Jurkat, Clone E6-1 (cell line): ENCODE data around the gene IVD.

Source experiments
- DNase-seq: peaks from one replicate; pipeline ENCODE4 v3.0.0-alpha.2; 2011; ENCODE audit warnings: low read depth, low spot score
- H3K4me3 ChIP-seq: 2 replicates; pipeline ENCODE4 v1.5.1; 2011; ENCODE audit warnings: mild to moderate bottlenecking, low read length, control low read depth, moderate library complexity

IVD gene

GRCh38 chr15:40435023-40435709 lies 29.6 kb downstream of the IVD start:
- H3K4me3 ChIP-seq: no peak overlapping the region

DNA sequence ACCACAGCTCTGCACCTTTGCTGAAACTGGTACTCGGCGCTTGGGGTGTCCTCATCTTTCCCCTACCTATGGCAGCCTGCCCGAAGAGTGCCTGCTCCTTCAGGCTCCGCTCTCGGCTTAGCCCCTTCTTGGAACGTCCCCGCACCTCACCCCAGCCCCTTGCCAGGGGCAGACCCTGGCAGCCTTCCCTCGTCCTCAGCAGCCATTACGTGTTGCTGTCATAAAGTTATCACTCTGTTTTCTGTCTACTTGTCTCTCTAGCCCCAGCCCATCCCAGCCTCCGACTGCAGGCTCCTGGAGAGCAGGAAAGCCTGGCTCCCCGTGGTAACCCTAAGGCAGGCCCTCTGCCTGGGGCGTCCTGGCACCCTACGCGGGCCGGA lies 30.1 kb downstream of the IVD start:
- no peak overlapping the region for H3K4me3 ChIP-seq
- DNase-seq: no peak

More at GRCh38 chr15:40435023-40435709, 29.6 kb downstream of the IVD start:
- no peak for DNase-seq

- peak overlapping the region; percentile 7; the same call in 1 of the 2 replicates for H3K4me3 ChIP-seq
- DNase-seq: no peak
These were observed 30.7 kb downstream of the IVD start for GRCh38 chr15:40436116-40436891.

- H3K4me3 ChIP-seq: no peak overlapping the region
- no peak for DNase-seq
These were observed 31.5 kb downstream of the IVD start for GRCh38 chr15:40436892-40437751.

DNA sequence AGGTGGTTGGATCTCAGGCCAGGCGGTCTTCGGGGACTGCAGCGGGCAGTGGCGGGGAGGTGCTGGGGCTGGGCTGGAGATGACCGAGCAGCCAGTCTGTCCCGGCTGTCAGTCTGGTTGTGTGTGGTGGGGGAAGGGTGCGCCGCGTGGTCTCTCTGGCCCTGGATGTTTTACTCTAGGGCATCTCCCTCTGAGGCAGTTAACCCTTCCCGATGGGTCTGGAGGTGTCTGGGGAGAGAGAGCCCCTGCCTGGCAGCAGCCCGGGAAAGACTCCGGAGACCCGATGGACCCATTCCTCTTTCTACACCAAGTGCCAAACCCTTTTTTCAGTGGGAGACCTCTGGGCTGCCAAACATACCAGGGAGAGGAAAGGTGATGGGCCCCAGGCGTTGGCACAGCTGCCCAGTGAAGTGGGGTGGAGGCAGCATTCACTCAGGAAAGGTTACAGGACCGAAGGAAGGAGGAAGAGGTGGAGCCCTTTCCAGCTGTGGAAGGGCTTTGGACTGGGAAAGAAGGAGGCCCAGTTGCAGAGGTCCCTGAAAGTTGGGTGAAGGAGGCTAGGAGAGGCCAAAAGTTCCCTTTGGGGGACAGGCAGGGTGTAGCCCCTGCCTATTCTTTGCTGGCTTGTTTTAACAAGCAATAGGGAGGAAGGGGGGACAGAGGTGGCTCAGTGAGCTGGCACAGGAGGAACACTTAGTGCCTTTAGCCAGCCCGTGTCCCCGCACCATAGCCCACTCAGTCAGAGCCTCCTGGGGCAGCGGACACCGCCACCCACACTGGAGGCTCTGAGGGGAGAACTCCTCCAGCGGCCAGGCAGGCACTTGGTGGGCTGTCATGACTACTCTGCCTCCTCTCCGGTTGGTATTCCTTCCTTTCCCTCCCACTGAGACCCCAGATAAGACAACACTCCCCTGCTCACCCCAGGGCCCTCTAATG lies 32.4 kb downstream of the IVD start:
- no peak for DNase-seq
- no peak overlapping the region for H3K4me3 ChIP-seq

DNA sequence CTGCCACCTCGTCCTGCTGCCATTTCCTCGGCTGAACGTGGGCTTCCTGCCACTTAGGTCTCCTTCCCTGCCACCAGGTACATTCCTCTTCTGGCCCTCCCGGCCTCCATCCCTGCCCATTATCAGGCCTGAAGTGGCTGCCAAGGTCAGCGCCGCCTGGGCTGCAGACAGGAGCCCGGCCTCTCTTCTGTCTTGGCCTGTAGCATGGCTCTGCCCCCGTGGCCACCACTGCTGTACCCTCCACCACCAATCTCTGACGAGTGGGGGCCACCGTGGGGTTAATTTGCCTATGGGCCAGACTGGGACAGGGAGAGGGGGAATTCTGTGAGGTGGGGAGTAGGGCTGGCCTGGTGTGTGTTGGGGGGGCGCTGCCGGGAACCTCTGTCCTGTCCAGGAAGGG lies 33.1 kb downstream of the IVD start:
- DNase-seq: no peak
- no peak overlapping the region for H3K4me3 ChIP-seq

- no peak for DNase-seq
- peak overlapping the region; percentile 60 for H3K4me3 ChIP-seq
These were observed 33.9 kb downstream of the IVD start for GRCh38 chr15:40439461-40439959.

- no peak for DNase-seq
- H3K4me3 ChIP-seq: peak overlapping the region; percentile 60
These were observed 34.6 kb downstream of the IVD start for GRCh38 chr15:40439960-40440742.

- H3K4me3 ChIP-seq: peak within 1 kb of the TSS; percentile 60
- peak; percentile 92 for DNase-seq
These were observed 35.4 kb downstream of the IVD start, which contains the start of gene BAHD1 for GRCh38 chr15:40440743-40441564. Gene BAHD1 (plus strand): TSS chr15:40440953. CDS start chr15:40458465, 17,512 bp downstream.

- peak overlapping the region; percentile 54 for H3K4me3 ChIP-seq
- no peak for DNase-seq
These were observed 36.3 kb downstream of the IVD start for GRCh38 chr15:40441565-40442531.

DNA sequence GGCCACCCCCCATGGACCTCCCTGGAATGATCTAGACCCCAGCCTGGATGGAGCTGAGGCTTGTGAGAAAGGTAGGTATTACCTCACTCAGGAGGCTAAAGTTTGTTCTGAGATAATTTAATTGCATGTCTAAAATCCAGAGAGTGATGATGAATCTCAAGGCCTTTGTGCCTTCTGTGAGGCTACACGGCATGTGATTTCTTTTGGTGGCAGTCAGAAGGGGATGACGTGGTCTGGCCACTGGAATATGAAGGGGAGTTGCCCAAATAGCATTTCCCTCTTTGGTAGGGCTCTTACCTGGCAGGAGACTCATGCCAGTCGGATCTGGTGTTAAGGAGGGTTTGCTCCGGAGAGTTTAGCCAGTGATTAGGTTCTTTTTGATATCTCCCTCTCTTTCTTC lies 37.7 kb downstream of the IVD start:
- H3K4me3 ChIP-seq: no peak overlapping the region
- no peak for DNase-seq

- H3K4me3 ChIP-seq: no peak overlapping the region
- DNase-seq: no peak
These were observed 38.3 kb downstream of the IVD start for GRCh38 chr15:40443846-40444245.

DNA sequence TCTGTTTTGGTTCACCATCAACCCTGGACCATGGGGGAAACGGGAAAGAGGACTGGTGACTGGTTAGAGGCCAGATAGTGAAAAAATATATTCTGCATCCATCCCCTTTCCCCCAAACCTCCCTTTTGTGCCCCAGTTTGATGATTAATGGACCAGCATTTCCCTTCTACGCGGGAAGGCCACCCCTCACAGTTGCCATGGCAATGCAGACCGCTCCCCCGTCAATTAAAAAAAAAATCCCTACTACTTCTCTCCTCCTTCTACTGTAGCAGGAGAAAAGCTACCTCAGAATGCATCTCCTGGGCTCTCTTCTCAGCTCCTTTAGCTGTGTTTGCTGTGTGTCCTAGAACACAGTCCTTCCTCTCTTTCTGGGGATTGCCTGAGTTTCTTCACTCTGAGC lies 39.1 kb downstream of the IVD start:
- no peak for DNase-seq
- H3K4me3 ChIP-seq: no peak overlapping the region

- H3K4me3 ChIP-seq: no peak overlapping the region
- DNase-seq: no peak
These were observed 39.9 kb downstream of the IVD start for GRCh38 chr15:40445421-40445922.

- no peak overlapping the region for H3K4me3 ChIP-seq
- DNase-seq: no peak
These were observed 40.5 kb downstream of the IVD start for GRCh38 chr15:40446144-40446543.

DNA sequence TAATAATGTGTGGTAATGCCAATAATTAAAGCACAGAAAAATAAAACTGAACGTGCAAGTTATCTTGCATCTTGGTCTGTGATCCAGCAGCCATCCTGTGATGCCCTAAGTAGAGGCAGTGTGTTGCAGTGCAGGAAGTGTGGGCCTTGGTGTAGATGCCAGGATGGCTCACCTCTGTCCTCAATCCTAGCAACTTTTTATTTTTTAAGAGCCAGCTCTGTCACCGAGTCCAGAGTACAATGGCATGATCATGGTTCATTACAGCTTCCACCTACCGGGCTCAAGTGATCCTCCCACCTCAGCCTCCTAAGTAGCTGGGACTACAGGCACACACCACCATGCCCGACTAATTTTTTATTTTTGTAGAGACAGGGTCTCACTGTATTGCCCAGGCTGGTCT lies 42.8 kb downstream of the IVD start:
- DNase-seq: no peak
- H3K4me3 ChIP-seq: no peak overlapping the region
